Fibroblast of mammary gland (primary cell): ENCODE data around the gene OLIG3.

Experiments
- DNase-seq: peaks from one replicate; pipeline ENCODE4 v3.0.0-alpha.2; 2010; ENCODE audit warnings: low read depth
- H3K4me3 ChIP-seq: 2 replicates; pipeline ENCODE4 v1.5.1; 2011; ENCODE audit warnings: low read depth, mild to moderate bottlenecking, low read length, moderate library complexity; ENCODE audit not compliant: control insufficient read depth
- CTCF ChIP-seq: conservative IDR thresholded peaks from 2 replicates; pipeline ENCODE4 v1.5.1; 2011; ENCODE audit warnings: low read depth, low read length, inconsistent platforms; ENCODE audit not compliant: control insufficient read depth, insufficient read depth

OLIG3 gene

GRCh38 chr6:137490961-137491360 is 3.2 kb downstream of the OLIG3 start:
- no peak for TF ChIP-seq CTCF
- no peak overlapping the region for H3K4me3 ChIP-seq
- no peak for DNase-seq

GRCh38 chr6:137490006-137490905 is 3.9 kb downstream of the OLIG3 start:
- no peak for TF ChIP-seq CTCF
- no peak overlapping the region for H3K4me3 ChIP-seq
- no peak for DNase-seq

- TF ChIP-seq CTCF, result no peak
- H3K4me3 ChIP-seq, result no peak overlapping the region
- DNase-seq, result no peak
These were observed 4.9 kb downstream of the OLIG3 start for GRCh38 chr6:137489046-137490005.

GRCh38 chr6:137488150-137489045 is 5.8 kb downstream of the OLIG3 start:
- DNase-seq, result no peak
- H3K4me3 ChIP-seq, result no peak overlapping the region
- no peak for TF ChIP-seq CTCF

- DNase-seq, result no peak
- TF ChIP-seq CTCF, result no peak
- H3K4me3 ChIP-seq, result no peak overlapping the region
These were observed 6.4 kb downstream of the OLIG3 start for GRCh38 chr6:137487869-137488149.
